Measurements from ENCODE around the gene RTN4RL1.

Gene RTN4RL1

GRCh38 chr17:1905190-1905913 lies 119.8 kb downstream of the RTN4RL1 start:
- TF ChIP-seq CTCF (IDR thresholded peaks at IDR 0.05; ENCODE audit: borderline replicate concordance, insufficient read depth, low read depth, low read length), result no peak
- no peak overlapping the region for H3K4me3 ChIP-seq (ENCODE audit: low read depth, low read length)

GRCh38 chr17:1904273-1905182 lies 120.6 kb downstream of the RTN4RL1 start:
- H3K4me3 ChIP-seq (ENCODE audit: low read depth, low read length), result no peak overlapping the region
- no peak for TF ChIP-seq CTCF (IDR thresholded peaks at IDR 0.05; ENCODE audit: borderline replicate concordance, insufficient read depth, low read depth, low read length)

- no peak for TF ChIP-seq CTCF (IDR thresholded peaks at IDR 0.05; ENCODE audit: borderline replicate concordance, insufficient read depth, low read depth, low read length)
- H3K4me3 ChIP-seq (ENCODE audit: low read depth, low read length), result no peak overlapping the region
These were observed 125.6 kb downstream of the RTN4RL1 start for GRCh38 chr17:1899403-1900000.

GRCh38 chr17:1898872-1899271 lies 126.3 kb downstream of the RTN4RL1 start:
- TF ChIP-seq CTCF (IDR thresholded peaks at IDR 0.05; ENCODE audit: borderline replicate concordance, insufficient read depth, low read depth, low read length), result no peak

GRCh38 chr17:1898332-1898731 lies 126.8 kb downstream of the RTN4RL1 start:
- no peak overlapping the region for H3K4me3 ChIP-seq (ENCODE audit: low read depth, low read length)

More at GRCh38 chr17:1898872-1899271, 126.3 kb downstream of the RTN4RL1 start:
- H3K4me3 ChIP-seq (ENCODE audit: low read depth, low read length), result no peak overlapping the region

GRCh38 chr17:1897105-1897656 lies 128.0 kb downstream of the RTN4RL1 start:
- no peak for TF ChIP-seq CTCF (IDR thresholded peaks at IDR 0.05; ENCODE audit: borderline replicate concordance, insufficient read depth, low read depth, low read length)
- no peak overlapping the region for H3K4me3 ChIP-seq (ENCODE audit: low read depth, low read length)

More at GRCh38 chr17:1898332-1898731, 126.8 kb downstream of the RTN4RL1 start:
- no peak for TF ChIP-seq CTCF (IDR thresholded peaks at IDR 0.05; ENCODE audit: borderline replicate concordance, insufficient read depth, low read depth, low read length)
